ENCODE data around the gene FUT7.

The FUT7 gene

DNA sequence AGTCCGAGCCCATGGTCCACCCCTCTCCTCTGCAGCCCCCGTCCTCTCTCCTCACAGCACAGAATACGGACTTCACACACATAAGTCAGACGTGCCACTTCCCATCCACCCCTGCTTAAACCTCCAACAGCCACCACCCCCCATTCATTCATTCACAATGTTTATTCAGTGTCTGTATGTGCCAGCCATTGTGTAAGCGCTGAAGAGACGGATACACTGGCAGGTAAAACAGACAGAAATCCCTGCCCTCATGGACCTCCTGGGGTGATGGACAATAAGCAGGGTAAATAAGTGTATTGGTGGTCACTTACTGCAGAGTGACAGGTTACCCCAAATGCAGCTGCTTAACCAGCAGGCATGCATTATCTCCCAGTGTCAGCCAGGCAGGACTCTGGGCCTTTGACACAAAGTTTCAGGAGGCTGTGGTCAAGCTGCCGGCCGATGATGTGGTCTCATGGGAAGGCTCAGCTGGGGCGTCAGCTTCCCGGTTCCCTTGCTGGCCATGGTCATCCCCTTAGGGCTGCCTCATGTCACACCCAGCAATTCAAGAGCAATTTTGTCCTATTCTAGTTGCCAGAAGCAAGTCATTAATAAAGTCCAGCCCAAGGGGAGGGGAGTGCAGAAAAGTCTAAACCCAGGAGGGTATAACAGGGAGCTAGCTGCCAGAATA lies 41.5 kb downstream of the FUT7 start:
- H3K36me3 ChIP-seq (ENCODE audit: control insufficient read depth in 2 of 2, insufficient read depth in 1 of 2, low read length in 2 of 2) = peaks cover 0 to 18% of the 10 kb centered on the region in 2 experiments; a peak in 1 of 3 replicates
- ChIA-PET POLR2A (no interaction called here), CTCF (interaction anchor here (0.7 to 3.5 kb wide), 5 partner anchors 39 to 246 kb away, joined by 3 to 12 read pairs (median 4); no protein-coding TSS in a partner anchor)
- TF ChIP-seq ZEB2 (tag by site-specific recombination; IDR thresholded peaks at IDR 0.05) (no peak), SETDB1 (IDR thresholded peaks at IDR 0.05; ENCODE audit: insufficient read length, low read length) (peak; percentile 56)
- H3K4me3 ChIP-seq (ENCODE audit: low read depth, low read length) = no peak overlapping the region
- no peak overlapping the region for H3K27ac ChIP-seq (ENCODE audit: extremely low read depth, low read depth, low read length)
- H3K4me1 ChIP-seq (ENCODE audit: control insufficient read depth, insufficient read depth, low read length) = no peaks in the 10 kb centered on the region
- no peaks in the 10 kb centered on the region for H3K9me3 ChIP-seq (ENCODE audit: control insufficient read depth, insufficient read depth, low read depth, low read length)

DNA sequence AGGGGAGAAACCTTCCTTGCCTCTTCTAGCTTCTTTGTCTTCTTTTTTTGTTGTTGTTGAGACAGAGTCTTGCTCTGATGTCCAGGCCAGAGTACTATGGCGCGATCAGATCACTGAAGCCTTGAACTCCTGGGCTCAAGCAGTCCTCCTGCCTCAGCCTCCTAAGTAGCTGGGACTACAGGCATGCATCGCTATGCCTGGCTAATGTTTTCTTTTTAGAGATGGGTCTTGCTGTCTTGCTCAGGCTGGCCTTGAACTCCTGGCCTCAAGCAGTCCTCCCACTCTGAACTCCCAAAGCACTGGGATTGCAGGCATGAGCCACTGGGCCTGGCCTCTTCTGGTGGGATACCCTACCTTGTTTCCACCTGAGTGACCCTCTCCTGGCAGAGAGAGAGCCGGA lies 43.0 kb downstream of the FUT7 start:
- TF ChIP-seq ZNF157 (tag by site-specific recombination; IDR thresholded peaks at IDR 0.05) = no peak
- peak; percentile 44; the same call in 1 of the 2 replicates for TF ChIP-seq ZNF121 (tag by site-specific recombination; IDR thresholded peaks at IDR 0.05)
- TF ChIP-seq YY1 (tag by site-specific recombination; IDR thresholded peaks at IDR 0.05) = no peak
- Histone ChIP-seq H3K4me3 (ENCODE audit: low read depth, low read length) (no peak overlapping the region), H3K9me3 (ENCODE audit: control insufficient read depth, insufficient read depth, low read depth, low read length) (no peaks in the 10 kb centered on the region), H3K27ac (ENCODE audit: extremely low read depth, low read depth, low read length) (no peak overlapping the region), H3K36me3 (ENCODE audit: control insufficient read depth in 2 of 2, insufficient read depth in 1 of 2, low read length in 2 of 2) (peaks cover 0 to 8% of the 10 kb centered on the region in 2 experiments; a peak in 1 of 3 replicates), H3K4me1 (ENCODE audit: control insufficient read depth, insufficient read depth, low read length) (no peaks in the 10 kb centered on the region)
- POLR2A ChIA-PET = interaction anchor here (0.6 to 1.1 kb wide), 2 partner anchors 28 to 608 kb away, joined by 3 to 4 read pairs; no protein-coding TSS in a partner anchor
- CTCF ChIA-PET = interaction anchor here (0.6 to 3.5 kb wide), 7 partner anchors 12 to 346 kb away, joined by 3 to 12 read pairs (median 7); no protein-coding TSS in a partner anchor

DNA sequence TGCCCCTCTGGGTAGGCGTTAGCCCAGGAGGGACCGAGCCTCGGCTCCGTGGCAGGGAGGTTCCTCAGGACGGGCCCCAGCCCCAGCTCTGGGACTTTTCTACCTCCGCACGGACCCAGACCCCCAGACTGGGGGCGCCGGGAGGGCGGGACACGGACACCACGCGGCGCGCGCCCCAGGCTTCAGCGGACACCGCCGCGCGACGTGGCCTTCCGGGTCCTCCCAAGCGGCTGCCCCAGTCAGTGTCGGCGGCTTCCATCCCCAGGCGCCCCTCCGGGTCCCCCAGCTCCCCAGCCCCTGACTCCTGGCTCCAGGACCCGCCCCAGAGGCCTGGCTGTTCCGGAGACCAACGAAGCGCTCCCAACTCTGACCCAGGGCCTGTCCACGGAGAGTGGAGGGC lies 46.0 kb downstream of the FUT7 start:
- Histone ChIP-seq H3K36me3 (ENCODE audit: control insufficient read depth in 2 of 2, insufficient read depth in 1 of 2, low read length in 2 of 2) (no peaks in the 10 kb centered on the region), H3K27ac (ENCODE audit: extremely low read depth, low read depth, low read length) (no peak overlapping the region), H3K9me3 (ENCODE audit: control insufficient read depth, insufficient read depth, low read depth, low read length) (no peaks in the 10 kb centered on the region), H3K4me1 (ENCODE audit: control insufficient read depth, insufficient read depth, low read length) (no peaks in the 10 kb centered on the region), H3K4me3 (ENCODE audit: low read depth, low read length) (no peak overlapping the region)
- TF ChIP-seq ZNF677 (tag by site-specific recombination; IDR thresholded peaks at IDR 0.05) (no peak), SCRT1 (tag by site-specific recombination; IDR thresholded peaks at IDR 0.05; ENCODE audit: borderline replicate concordance) (no peak), MEIS1 (CRISPR knock-in tag; IDR thresholded peaks at IDR 0.05; ENCODE audit: borderline replicate concordance) (no peak), SCRT2 (tag by site-specific recombination; IDR thresholded peaks at IDR 0.05) (no peak), ZNF558 (tag by site-specific recombination; IDR thresholded peaks at IDR 0.05) (no peak)
- TF ChIP-seq, protein P1, sequence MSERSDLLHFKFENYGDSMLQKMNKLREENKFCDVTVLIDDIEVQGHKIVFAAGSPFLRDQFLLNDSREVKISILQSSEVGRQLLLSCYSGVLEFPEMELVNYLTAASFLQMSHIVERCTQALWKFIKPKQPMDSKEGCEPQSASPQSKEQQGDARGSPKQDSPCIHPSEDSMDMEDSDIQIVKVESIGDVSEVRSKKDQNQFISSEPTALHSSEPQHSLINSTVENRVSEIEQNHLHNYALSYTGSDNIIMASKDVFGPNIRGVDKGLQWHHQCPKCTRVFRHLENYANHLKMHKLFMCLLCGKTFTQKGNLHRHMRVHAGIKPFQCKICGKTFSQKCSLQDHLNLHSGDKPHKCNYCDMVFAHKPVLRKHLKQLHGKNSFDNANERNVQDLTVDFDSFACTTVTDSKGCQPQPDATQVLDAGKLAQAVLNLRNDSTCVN (tag by site-specific recombination; optimal IDR thresholded peaks at IDR 0.05) = no peak
- ChIA-PET CTCF (interaction anchor here (0.7 to 1.2 kb wide), 2 partner anchors 21 to 44 kb away, joined by 3 to 5 read pairs; no protein-coding TSS in a partner anchor), POLR2A (interaction anchor here (1.3 kb wide), 1 partner anchor 10 kb away, joined by 4 read pairs; the partner anchor contains the start of gene CLIC3)

DNA sequence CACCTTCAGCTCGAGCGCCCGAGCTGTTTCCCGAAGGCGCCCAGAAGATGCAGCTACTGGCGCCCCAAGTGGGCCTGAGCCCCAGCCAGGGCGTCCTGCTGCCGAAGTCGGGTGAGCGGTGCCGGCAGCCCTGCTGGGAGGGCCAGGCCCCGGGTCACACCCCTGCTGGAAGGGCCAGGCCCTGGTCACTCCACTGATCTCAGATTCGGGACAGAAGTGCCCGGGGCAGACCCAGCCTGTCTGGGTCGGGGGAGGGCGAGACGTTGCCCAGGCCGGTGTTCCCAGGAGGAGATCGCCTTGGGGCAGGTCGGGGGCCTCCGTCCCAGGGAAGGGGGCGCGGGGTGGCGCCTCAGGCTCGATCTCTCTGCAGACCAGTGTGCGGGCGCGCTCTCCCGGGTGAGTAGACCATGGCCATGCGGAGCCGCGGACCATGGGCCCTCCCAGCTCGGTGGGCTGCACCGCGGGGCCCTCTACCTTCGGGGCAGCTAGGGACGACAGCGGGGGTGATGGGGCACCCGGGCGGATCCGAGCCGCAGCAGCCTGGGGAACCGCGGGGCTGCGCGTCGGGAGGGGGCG lies 46.8 kb downstream of the FUT7 start:
- H3K36me3 ChIP-seq (ENCODE audit: control insufficient read depth in 2 of 2, insufficient read depth in 1 of 2, low read length in 2 of 2) = no peaks in the 10 kb centered on the region
- H3K27ac ChIP-seq (ENCODE audit: extremely low read depth, low read depth, low read length) = no peak overlapping the region
- CTCF ChIA-PET = no interaction called here
- TF ChIP-seq ZNF626 (tag by site-specific recombination; IDR thresholded peaks at IDR 0.05) = no peak
- H3K9me3 ChIP-seq (ENCODE audit: control insufficient read depth, insufficient read depth, low read depth, low read length) = no peaks in the 10 kb centered on the region
- no peak overlapping the region for H3K4me3 ChIP-seq (ENCODE audit: low read depth, low read length)
- H3K4me1 ChIP-seq (ENCODE audit: control insufficient read depth, insufficient read depth, low read length) = no peaks in the 10 kb centered on the region
- POLR2A ChIA-PET = no interaction called here

DNA sequence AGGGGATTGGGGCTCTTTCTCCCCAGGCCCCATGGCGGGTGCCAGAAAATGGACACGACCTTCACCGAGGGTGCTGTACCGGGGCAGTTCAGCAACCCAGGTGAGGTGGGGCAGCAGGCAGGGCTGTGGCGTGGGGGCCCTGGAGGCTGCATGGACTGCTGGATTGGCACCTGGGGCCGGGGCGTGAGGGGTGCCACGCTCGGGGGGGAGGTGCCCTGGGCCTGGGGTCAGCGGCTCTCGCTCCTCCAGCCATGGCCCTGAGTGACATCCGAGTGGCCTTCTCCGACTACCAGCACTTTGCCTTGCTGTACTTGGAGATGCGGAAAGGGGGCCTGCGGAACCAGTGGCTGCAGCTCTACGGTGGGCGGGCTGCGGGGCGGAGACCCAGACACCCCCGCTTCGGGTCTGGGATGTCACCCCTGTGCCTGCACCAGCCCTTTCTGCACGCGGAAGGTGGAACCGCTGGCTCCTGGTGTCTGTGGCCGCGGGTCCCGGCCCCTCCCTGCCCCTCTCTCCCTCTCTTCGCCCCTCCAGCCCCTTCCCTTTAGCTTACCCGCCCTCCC lies 47.3 kb downstream of the FUT7 start:
- Histone ChIP-seq H3K36me3 (ENCODE audit: control insufficient read depth in 2 of 2, insufficient read depth in 1 of 2, low read length in 2 of 2) (no peaks in the 10 kb centered on the region), H3K27ac (ENCODE audit: extremely low read depth, low read depth, low read length) (no peak overlapping the region), H3K9me3 (ENCODE audit: control insufficient read depth, insufficient read depth, low read depth, low read length) (no peaks in the 10 kb centered on the region), H3K4me1 (ENCODE audit: control insufficient read depth, insufficient read depth, low read length) (no peaks in the 10 kb centered on the region), H3K4me3 (ENCODE audit: low read depth, low read length) (no peak overlapping the region)
- CTCF ChIA-PET = no interaction called here
- POLR2A ChIA-PET = no interaction called here
- TF ChIP-seq, protein P2, sequence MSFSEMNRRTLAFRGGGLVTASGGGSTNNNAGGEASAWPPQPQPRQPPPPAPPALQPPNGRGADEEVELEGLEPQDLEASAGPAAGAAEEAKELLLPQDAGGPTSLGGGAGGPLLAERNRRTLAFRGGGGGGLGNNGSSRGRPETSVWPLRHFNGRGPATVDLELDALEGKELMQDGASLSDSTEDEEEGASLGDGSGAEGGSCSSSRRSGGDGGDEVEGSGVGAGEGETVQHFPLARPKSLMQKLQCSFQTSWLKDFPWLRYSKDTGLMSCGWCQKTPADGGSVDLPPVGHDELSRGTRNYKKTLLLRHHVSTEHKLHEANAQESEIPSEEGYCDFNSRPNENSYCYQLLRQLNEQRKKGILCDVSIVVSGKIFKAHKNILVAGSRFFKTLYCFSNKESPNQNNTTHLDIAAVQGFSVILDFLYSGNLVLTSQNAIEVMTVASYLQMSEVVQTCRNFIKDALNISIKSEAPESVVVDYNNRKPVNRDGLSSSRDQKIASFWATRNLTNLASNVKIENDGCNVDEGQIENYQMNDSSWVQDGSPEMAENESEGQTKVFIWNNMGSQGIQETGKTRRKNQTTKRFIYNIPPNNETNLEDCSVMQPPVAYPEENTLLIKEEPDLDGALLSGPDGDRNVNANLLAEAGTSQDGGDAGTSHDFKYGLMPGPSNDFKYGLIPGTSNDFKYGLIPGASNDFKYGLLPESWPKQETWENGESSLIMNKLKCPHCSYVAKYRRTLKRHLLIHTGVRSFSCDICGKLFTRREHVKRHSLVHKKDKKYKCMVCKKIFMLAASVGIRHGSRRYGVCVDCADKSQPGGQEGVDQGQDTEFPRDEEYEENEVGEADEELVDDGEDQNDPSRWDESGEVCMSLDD (tag by site-specific recombination; IDR thresholded peaks at IDR 0.05) = no peak
- TF ChIP-seq GLIS1 (tag by site-specific recombination; IDR thresholded peaks at IDR 0.05) = no peak
- TF ChIP-seq ZNF585B (tag by site-specific recombination; IDR thresholded peaks at IDR 0.05) = no peak
- no peak for TF ChIP-seq ZNF664 (tag by site-specific recombination; IDR thresholded peaks at IDR 0.05)

Data from HEK293 (cell line).